ENCODE results near the gene CAPN2.

The CAPN2 gene

DNA sequence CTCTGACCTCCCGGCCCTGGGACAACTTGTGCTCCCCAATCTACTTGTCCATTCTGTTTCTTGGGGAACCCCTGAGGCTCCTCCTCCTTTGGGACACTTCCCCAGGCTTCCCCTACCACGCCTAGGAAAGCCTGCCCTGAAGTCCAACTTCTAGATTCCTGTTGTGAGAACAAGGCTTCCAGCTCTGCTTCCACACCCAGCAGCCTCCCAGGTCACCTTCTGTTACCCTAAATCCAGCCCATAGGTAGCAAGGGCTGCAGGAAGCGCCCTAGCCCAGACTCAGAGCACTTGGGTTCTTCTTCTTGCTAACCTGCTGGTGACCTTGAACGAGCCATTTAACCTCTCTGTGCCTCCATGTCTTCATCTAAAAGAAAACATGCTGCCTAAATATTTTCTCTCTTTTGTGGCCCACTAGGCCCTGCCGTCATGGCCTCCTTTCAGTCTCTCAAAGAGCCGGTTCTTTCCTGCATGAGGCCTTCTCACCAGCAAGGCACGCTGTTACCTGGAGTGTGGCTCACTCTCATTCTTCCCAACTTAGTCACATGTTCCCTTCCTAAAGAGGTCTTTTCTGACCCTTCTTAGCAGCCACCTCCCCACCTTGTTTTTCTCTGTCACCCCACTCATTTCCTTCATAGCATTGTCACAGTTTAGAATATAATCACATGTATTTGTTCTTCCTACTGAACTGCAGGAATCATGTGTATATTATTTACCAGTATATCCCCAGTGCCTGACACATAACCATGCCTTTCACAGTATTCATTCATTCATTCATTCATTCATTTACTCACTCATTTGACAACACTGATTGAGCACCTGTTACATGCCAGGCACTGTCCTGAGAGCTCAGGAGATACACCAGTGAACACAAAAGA, 1.4 kb downstream of the CAPN2 start (continued):
- TF ChIP-seq, protein P1, sequence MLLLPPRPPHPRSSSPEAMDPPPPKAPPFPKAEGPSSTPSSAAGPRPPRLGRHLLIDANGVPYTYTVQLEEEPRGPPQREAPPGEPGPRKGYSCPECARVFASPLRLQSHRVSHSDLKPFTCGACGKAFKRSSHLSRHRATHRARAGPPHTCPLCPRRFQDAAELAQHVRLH (tag by site-specific recombination; IDR thresholded peaks at IDR 0.05) = no peak
- TF ChIP-seq, protein P2, sequence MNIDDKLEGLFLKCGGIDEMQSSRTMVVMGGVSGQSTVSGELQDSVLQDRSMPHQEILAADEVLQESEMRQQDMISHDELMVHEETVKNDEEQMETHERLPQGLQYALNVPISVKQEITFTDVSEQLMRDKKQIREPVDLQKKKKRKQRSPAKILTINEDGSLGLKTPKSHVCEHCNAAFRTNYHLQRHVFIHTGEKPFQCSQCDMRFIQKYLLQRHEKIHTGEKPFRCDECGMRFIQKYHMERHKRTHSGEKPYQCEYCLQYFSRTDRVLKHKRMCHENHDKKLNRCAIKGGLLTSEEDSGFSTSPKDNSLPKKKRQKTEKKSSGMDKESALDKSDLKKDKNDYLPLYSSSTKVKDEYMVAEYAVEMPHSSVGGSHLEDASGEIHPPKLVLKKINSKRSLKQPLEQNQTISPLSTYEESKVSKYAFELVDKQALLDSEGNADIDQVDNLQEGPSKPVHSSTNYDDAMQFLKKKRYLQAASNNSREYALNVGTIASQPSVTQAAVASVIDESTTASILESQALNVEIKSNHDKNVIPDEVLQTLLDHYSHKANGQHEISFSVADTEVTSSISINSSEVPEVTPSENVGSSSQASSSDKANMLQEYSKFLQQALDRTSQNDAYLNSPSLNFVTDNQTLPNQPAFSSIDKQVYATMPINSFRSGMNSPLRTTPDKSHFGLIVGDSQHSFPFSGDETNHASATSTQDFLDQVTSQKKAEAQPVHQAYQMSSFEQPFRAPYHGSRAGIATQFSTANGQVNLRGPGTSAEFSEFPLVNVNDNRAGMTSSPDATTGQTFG (tag by site-specific recombination; IDR thresholded peaks at IDR 0.05; ENCODE audit: borderline replicate concordance) = no peak

DNA sequence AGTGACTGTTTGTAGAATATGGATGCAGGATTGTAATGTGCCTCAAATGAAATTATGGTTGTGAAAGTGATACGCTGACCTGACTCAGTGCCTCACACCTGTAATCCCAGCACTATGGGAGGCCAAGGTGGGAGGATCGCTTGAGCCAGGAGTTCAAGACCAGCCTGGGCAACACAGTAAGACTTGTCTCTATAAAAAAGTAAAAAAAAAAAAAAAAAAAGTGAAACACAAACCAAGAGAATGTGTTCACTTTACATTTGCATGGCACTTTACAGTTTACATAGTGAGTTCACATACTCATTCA, 2.0 kb downstream of the CAPN2 start:
- ChIA-PET POLR2A (interaction anchor here (0.6 kb wide), 1 partner anchor 346 kb away, joined by 3 read pairs; no protein-coding TSS in a partner anchor), CTCF (no interaction called here)
- no peak for TF ChIP-seq GLIS2 (tag by site-specific recombination; IDR thresholded peaks at IDR 0.05)
- no peak for TF ChIP-seq ZNF223 (tag by site-specific recombination; IDR thresholded peaks at IDR 0.05)
- TF ChIP-seq, protein P3, sequence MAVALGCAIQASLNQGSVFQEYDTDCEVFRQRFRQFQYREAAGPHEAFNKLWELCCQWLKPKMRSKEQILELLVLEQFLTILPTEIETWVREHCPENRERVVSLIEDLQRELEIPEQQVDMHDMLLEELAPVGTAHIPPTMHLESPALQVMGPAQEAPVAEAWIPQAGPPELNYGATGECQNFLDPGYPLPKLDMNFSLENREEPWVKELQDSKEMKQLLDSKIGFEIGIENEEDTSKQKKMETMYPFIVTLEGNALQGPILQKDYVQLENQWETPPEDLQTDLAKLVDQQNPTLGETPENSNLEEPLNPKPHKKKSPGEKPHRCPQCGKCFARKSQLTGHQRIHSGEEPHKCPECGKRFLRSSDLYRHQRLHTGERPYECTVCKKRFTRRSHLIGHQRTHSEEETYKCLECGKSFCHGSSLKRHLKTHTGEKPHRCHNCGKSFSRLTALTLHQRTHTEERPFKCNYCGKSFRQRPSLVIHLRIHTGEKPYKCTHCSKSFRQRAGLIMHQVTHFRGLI (tag by site-specific recombination; IDR thresholded peaks at IDR 0.05) = no peak
- no peak for TF ChIP-seq ZFP37 (tag by site-specific recombination; IDR thresholded peaks at IDR 0.05)
- no peak for TF ChIP-seq ZNF830 (tag by site-specific recombination; IDR thresholded peaks at IDR 0.05; ENCODE audit: low read depth)
- TF ChIP-seq ZNF654 (tag by site-specific recombination; IDR thresholded peaks at IDR 0.05; ENCODE audit: low read depth) = no peak
- no peak for TF ChIP-seq WT1 (tag by site-specific recombination; IDR thresholded peaks at IDR 0.05)
- TF ChIP-seq, protein P4, sequence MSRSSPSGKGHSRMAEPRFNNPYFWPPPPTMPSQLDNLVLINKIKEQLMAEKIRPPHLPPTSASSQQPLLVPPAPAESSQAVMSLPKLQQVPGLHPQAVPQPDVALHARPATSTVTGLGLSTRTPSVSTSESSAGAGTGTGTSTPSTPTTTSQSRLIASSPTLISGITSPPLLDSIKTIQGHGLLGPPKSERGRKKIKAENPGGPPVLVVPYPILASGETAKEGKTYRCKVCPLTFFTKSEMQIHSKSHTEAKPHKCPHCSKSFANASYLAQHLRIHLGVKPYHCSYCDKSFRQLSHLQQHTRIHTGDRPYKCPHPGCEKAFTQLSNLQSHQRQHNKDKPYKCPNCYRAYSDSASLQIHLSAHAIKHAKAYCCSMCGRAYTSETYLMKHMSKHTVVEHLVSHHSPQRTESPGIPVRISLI (tag by site-specific recombination; IDR thresholded peaks at IDR 0.05) = peak; percentile 67
- TF ChIP-seq ZNF169 (tag by site-specific recombination; IDR thresholded peaks at IDR 0.05) = no peak
- peak; percentile 36; the same call in 1 of the 2 replicates for TF ChIP-seq PRDM1 (tag by site-specific recombination; IDR thresholded peaks at IDR 0.05)
- no peak for TF ChIP-seq ZNF155 (tag by site-specific recombination; IDR thresholded peaks at IDR 0.05)
- TF ChIP-seq, protein P5, sequence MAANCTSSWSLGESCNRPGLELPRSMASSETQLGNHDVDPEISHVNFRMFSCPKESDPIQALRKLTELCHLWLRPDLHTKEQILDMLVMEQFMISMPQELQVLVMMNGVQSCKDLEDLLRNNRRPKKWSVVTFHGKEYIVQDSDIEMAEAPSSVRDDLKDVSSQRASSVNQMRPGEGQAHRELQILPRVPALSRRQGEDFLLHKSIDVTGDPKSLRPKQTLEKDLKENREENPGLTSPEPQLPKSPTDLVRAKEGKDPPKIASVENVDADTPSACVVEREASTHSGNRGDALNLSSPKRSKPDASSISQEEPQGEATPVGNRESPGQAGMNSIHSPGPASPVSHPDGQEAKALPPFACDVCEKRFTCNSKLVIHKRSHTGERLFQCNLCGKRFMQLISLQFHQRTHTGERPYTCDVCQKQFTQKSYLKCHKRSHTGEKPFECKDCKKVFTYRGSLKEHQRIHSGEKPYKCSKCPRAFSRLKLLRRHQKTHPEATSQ (tag by site-specific recombination; IDR thresholded peaks at IDR 0.05) = no peak
- TF ChIP-seq, protein P6, sequence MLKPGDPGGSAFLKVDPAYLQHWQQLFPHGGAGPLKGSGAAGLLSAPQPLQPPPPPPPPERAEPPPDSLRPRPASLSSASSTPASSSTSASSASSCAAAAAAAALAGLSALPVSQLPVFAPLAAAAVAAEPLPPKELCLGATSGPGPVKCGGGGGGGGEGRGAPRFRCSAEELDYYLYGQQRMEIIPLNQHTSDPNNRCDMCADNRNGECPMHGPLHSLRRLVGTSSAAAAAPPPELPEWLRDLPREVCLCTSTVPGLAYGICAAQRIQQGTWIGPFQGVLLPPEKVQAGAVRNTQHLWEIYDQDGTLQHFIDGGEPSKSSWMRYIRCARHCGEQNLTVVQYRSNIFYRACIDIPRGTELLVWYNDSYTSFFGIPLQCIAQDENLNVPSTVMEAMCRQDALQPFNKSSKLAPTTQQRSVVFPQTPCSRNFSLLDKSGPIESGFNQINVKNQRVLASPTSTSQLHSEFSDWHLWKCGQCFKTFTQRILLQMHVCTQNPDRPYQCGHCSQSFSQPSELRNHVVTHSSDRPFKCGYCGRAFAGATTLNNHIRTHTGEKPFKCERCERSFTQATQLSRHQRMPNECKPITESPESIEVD (tag by site-specific recombination; IDR thresholded peaks at IDR 0.05) = no peak
- TF ChIP-seq ZNF202 (tag by site-specific recombination; IDR thresholded peaks at IDR 0.05; ENCODE audit: borderline replicate concordance) = no peak
- TF ChIP-seq, protein P7, sequence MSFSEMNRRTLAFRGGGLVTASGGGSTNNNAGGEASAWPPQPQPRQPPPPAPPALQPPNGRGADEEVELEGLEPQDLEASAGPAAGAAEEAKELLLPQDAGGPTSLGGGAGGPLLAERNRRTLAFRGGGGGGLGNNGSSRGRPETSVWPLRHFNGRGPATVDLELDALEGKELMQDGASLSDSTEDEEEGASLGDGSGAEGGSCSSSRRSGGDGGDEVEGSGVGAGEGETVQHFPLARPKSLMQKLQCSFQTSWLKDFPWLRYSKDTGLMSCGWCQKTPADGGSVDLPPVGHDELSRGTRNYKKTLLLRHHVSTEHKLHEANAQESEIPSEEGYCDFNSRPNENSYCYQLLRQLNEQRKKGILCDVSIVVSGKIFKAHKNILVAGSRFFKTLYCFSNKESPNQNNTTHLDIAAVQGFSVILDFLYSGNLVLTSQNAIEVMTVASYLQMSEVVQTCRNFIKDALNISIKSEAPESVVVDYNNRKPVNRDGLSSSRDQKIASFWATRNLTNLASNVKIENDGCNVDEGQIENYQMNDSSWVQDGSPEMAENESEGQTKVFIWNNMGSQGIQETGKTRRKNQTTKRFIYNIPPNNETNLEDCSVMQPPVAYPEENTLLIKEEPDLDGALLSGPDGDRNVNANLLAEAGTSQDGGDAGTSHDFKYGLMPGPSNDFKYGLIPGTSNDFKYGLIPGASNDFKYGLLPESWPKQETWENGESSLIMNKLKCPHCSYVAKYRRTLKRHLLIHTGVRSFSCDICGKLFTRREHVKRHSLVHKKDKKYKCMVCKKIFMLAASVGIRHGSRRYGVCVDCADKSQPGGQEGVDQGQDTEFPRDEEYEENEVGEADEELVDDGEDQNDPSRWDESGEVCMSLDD (tag by site-specific recombination; IDR thresholded peaks at IDR 0.05) = no peak
- TF ChIP-seq, protein P8, sequence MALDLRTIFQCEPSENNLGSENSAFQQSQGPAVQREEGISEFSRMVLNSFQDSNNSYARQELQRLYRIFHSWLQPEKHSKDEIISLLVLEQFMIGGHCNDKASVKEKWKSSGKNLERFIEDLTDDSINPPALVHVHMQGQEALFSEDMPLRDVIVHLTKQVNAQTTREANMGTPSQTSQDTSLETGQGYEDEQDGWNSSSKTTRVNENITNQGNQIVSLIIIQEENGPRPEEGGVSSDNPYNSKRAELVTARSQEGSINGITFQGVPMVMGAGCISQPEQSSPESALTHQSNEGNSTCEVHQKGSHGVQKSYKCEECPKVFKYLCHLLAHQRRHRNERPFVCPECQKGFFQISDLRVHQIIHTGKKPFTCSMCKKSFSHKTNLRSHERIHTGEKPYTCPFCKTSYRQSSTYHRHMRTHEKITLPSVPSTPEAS (tag by site-specific recombination; IDR thresholded peaks at IDR 0.05) = no peak
- peak; percentile 53; the same call in 1 of the 2 replicates for TF ChIP-seq ZNF24 (tag by site-specific recombination; IDR thresholded peaks at IDR 0.05)
- no peak for TF ChIP-seq ZNF404 (tag by site-specific recombination; IDR thresholded peaks at IDR 0.05)
- TF ChIP-seq ZNF302 (tag by site-specific recombination; IDR thresholded peaks at IDR 0.05; ENCODE audit: low read depth) = no peak
- no peak for TF ChIP-seq SP2 (tag by site-specific recombination; IDR thresholded peaks at IDR 0.05)
- peaks cover 37% of the 10 kb centered on the region for H3K4me1 ChIP-seq (ENCODE audit: control insufficient read depth, insufficient read depth, low read length)
- H3K36me3 ChIP-seq (ENCODE audit: control insufficient read depth in 2 of 2, insufficient read depth in 1 of 2, low read length in 2 of 2) = peaks cover 7 to 28% of the 10 kb centered on the region in 2 experiments; a peak in 2 of 3 replicates
- no peak overlapping the region for H3K4me3 ChIP-seq (ENCODE audit: low read depth, low read length)
- H3K27ac ChIP-seq (ENCODE audit: extremely low read depth, low read depth, low read length) = peak overlapping the region; percentile 6; the same call in 1 of the 2 replicates
- H3K9me3 ChIP-seq (ENCODE audit: control insufficient read depth, insufficient read depth, low read depth, low read length) = no peaks in the 10 kb centered on the region

Measured in HEK293 (cell line).